NCI-H1930 (cell line): ENCODE data around the gene WFDC12.
"Not testable (repeated sequence)": the region's sequence is repeated elsewhere in the genome, so short reads cannot be mapped to it uniquely, and the experiment has no call there.

Experiments used
- DNase-seq, 2 experiments: peaks; one replicate each; lab custom pipeline; 2025; lab: John Stamatoyannopoulos, UW

The WFDC12 gene, protein sequence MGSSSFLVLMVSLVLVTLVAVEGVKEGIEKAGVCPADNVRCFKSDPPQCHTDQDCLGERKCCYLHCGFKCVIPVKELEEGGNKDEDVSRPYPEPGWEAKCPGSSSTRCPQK

GRCh38 chr20:45124365-45124764 is at the start of gene WFDC12:
Gene WFDC12 (minus strand): TSS chr20:45124465. CDS start chr20:45124447, 18 bp downstream.
- no peak for DNase-seq

DNA sequence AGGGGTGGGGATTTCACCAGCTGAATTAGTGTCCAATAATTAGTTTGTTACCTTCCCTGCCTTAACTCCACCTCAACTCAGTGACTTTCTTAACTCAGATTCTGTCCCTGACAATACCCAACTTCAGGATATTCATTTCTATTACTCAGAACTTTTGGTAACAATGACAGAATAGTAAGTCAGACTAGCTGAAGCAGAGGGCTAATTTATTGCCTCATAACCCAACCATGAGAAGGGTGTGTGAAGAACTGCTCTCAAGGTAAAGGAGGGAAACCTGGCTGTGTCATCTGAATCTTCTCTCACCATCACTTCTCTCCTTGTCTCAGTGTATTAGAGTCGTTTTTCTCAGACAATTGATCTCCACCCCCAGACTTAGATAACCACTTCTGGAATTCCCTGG is 49.3 kb upstream of the WFDC12 start:
- no peak for DNase-seq

GRCh38 chr20:45164906-45165305 is 40.6 kb upstream of the WFDC12 start:
- no peak for DNase-seq

GRCh38 chr20:45163083-45163803 is 39.0 kb upstream of the WFDC12 start:
- no peak for DNase-seq

- no peak for DNase-seq
These were observed 33.7 kb upstream of the WFDC12 start for GRCh38 chr20:45157962-45158361.

DNA sequence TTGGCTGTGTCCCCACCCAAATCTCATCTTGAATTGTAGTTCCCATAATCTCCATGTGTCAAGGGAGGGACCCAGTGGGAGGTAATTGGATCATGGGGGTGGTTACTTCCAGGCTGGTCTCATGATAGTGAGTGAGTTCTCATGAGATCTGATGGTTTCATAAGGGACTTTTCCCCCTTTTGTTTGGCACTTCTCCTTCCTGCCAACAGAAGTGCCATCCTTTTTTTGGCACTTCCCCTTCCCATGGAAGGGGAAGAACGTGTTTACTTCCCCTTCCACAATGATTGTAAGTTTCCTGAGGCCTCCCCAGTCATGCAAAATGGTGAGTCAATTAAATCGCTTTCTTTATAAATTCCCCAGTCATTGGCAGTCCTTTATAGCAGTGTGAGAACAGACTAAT is 32.4 kb upstream of the WFDC12 start:
- DNase-seq = no peak

- not testable (repeated sequence) for DNase-seq
These were observed 30.5 kb upstream of the WFDC12 start for GRCh38 chr20:45154794-45155193.

DNA sequence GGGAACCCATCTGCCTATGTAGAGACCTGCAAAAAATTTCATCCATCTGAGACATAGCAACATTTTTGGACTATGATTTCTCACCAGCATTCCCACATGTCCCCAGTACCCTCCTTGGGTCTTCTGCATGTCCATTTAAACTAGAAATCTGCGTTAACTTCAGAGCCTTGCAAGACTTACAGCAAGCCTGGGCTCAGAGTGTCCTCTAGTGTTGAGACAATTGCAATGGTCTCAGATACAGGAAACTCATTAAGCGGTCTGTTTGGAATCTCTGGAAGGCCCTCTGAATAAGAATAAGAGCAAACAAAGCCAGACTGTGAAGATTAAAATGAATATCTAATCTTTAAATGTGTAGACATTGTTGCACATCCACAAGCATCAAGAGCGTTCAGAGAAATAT is 29.9 kb upstream of the WFDC12 start:
- no peak for DNase-seq

DNA sequence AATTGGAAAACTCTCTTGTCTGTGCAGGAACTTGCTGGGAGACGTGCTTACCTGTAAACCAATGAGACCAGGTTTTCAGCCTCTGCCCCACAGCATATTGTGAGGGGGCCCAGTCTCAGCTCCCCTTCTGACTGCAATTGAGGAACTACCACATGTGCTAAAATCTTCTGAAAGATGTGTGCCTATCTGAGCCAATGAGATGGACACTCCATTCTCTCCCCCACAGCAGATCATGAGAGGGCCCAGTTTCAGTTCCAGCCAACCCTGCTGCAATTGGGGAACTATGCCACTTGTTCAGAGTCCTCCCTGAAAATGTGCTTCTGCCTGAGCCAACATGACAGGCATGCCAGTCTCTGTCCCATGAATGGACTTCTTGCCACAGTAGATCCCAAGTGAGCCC is 29.5 kb upstream of the WFDC12 start:
- DNase-seq = no peak

- no peak for DNase-seq
These were observed 28.9 kb upstream of the WFDC12 start for GRCh38 chr20:45153147-45153546.

DNA sequence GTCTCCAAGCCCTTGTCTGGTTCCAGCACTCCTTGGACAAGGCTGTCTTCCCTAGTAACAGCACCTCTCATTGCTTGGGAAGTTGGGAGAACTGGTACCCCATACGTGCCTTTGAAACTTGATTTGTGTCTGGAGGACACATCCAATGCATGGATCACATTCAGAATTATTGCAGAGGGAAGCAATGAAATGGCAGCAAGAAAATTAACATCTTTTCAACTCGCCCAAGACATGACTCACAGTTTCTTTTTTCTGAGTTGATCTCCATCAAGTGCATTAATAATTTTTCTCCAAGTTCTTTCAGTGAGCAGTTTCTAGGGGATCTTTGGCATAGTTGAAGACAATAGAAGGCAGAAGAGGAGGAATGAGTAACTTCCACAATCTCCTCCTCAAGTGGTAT is 28.1 kb upstream of the WFDC12 start:
- DNase-seq = no peak

GRCh38 chr20:45149062-45149461 is 24.8 kb upstream of the WFDC12 start:
- DNase-seq = no peak

DNA sequence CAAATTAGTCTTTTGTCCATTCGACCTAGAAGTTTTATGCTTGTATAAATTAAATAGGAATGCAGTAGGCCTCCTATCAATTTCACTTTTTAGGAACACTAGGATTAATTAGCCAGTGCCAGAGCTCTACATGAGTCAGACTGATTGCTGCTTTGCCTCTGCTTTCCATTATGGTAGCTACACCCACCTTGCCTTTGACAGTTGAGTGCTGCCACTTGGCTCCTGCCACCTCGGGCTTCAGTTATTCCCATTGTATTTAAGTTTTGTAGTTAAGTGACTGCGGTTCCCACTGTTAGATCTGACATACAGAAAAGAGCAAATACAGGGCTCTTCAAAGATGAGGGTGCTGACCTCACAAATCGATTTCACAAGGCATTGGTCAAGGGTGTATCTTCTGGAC is 16.6 kb upstream of the WFDC12 start:
- no peak for DNase-seq

DNA sequence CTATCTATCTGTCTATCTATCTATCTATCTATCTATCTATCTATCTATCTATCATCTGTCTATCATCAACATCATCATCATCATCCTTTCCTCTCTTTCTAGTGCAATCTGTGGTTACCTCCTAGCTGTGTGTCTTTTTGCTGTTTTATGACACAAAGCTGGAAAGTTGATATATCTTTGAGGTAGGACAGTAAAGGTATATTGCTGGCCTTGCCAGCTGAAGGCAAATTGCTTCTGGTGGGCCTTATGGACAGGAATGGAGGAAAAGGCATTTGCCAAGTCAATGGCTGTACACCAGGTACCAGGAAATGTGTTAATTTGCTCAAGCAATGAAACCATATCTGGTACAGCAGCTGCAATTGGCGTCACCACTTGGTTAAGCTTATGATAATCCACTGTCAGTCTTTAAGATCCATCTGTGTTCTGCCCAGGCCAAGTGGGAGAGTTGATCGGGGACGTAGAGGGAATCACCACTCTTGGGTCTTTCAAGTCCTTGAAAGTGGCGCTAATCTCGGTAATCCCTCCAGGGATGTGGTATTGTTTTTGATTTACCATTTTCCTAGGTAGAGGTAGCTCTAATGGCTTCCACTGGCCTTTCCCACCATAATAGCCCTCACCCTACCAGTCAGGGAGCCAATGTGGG is 15.6 kb upstream of the WFDC12 start:
- DNase-seq = not testable (repeated sequence)

- peak in 1 of 2 experiments; percentile 18 for DNase-seq
These were observed 14.5 kb upstream of the WFDC12 start for GRCh38 chr20:45138561-45139300.

- no peak for DNase-seq
These were observed 12.6 kb upstream of the WFDC12 start for GRCh38 chr20:45136911-45137310.

DNA sequence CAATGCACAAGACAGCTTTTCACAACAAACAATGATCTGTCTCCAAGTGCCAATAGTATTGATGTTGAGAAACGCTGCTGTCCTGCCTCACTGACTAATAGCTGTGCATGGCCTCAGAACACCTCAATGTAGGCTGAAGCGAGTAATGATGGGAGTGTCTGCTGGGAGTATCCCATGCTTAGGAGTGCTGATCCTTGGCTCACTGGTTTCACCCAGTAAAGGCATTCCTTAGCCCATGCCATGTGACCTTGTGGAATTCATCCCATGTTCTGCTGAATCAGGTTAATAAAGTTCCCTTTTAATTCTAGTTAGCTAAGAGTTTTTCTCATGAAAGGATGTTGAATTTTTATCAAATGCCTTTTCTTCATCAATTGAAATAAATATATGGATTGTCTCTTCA is 3.8 kb upstream of the WFDC12 start:
- no peak for DNase-seq

GRCh38 chr20:45121388-45121787 is 2.9 kb downstream of the WFDC12 start:
- DNase-seq = no peak

DNA sequence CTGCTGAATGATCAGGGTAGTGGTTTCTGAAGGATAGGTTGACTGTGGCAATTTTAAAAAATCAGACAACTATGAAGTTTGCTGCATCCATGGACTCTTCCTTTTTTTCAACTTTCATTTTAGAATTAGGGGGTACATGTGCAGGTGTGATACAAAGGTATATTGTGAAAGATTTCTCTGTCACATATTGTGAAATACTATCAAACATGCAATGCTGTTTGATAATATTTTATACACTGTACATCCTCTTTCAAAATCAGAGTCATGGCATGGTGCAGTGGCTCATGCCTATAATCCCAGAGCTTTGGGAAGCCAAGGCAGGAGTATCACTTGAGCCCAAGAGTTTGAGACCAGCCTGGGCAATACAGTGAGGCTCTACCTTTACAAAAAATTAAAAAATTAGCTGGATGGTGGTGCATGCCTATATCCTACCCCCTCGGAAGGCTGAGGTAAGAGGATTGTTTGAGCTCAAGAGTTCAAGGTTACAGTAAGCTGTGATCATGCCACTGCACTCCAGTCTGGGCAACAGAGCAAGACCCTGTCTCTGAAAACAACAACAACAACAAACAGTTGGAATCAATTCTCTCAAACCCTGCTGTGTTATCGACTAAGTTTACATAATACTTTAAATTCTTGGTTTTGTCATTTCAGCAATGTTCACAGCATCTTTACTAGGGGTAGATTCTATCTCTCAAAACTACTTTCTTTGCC is 4.6 kb downstream of the WFDC12 start:
- DNase-seq = no peak

DNA sequence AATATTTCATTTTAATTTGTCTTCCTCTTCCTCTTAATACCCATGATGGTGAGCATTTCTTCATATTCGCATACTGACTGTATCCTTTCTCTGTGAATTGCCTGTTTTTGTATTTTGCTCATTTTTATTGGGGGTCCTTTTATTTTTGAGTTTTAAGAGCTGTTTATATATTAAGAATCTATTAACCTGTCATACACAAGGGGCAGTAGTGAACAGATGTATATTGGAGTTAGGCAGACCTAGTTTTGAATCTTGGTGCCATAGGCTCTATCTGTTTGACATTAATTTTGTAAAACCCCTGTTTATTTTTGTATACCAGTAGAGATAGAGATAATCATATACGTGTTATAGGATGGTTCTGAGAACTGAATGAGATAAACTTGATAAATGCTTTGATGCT is 6.2 kb downstream of the WFDC12 start:
- no peak for DNase-seq

- DNase-seq = no peak
These were observed 6.7 kb downstream of the WFDC12 start for GRCh38 chr20:45117581-45117980.

GRCh38 chr20:45115829-45116228 is 8.4 kb downstream of the WFDC12 start:
- DNase-seq = no peak
